Measurements from ENCODE around the gene NRCAM. TPM values are rescaled to one million over a fixed set of nuclear protein-coding genes. Genes with fewer than 3 reads are reported as not detected.
A peak's percentile ranks its signal among the peaks of the same experiment; 100 is the strongest.
"Not testable (repeated sequence)": the region's sequence is repeated elsewhere in the genome, so short reads cannot be mapped to it uniquely, and the experiment has no call there.

The NRCAM gene
- 1 to 10 TPM; 1.1 to 3.2 TPM for total RNA-seq
- under 1 TPM; 0.17 to 0.18 TPM for polyA plus RNA-seq

DNA sequence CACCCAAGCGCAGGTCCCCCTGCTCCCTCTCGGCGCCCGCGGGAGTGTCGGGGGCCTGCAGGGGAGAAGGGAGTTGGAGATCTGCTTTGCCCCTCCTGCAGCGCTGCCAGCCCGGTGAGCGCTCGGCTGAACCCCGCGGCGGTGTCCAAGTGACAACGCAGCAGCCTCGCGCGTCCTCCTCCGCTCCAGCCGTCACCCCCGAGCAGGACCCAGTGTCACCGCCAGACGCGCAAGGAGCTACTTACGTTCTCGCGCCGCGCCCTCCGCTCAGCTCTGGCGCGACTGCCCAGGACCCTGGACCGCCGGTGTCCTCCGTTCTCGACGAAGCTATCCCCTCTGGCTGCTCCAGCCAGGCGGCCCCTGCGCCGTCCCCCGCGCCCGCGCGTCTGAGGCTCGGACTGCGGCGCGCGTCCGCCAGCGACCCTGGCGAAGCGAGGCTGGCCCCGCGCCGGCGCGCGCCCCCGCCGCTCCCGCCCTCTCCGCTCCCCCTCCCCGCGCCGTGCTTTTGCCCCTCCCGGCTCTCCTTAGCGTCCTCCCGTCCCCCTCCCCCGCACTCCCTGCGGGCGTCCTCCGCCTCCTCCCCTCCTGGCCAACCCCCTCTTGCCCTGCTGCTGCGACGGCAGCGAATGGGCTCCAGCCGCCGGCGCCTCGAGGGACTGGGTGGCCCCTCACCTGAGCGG lies at the start of gene NRCAM:
Gene NRCAM (minus strand): TSS at position 439 of the 680 bp plus-strand sequence. CDS start 216,372 bp downstream, outside the sequence.
- Histone ChIP-seq H3K27me3 (ENCODE audit: control insufficient read depth in 4 of 4, insufficient read depth in 4 of 4, low read length in 3 of 4) (peaks cover 0 to 13% (median 6%) of the 10 kb centered on the region in 4 donors), H3K9ac (ENCODE audit: low read depth in 1 of 2, low read length in 2 of 2) (no peak within 1 kb of the TSS), H3K4me1 (ENCODE audit: control insufficient read depth in 4 of 4, insufficient read depth in 4 of 4, low read length in 3 of 4) (peaks cover 4 to 23% (median 13%) of the 10 kb centered on the region in 4 donors), H3K4me3 (ENCODE audit: low read depth in 1 of 3, low read length in 3 of 3) (peak within 1 kb of the TSS in 2 of 3 donors; percentile 56 to 69), H3K36me3 (ENCODE audit: control insufficient read depth in 4 of 4, insufficient read depth in 3 of 4, low read depth in 1 of 4, low read length in 3 of 4) (no peaks in the 10 kb centered on the region), H3K27ac (ENCODE audit: low read depth in 1 of 2, low read length in 2 of 2) (no peak within 1 kb of the TSS), H3K9me3 (ENCODE audit: control insufficient read depth in 4 of 4, low read length in 3 of 4) (no peaks in the 10 kb centered on the region)
- peak; percentile 52 for DNase-seq (ENCODE audit: low spot score)
- TF ChIP-seq JUND (IDR thresholded peaks at IDR 0.05) (no peak), HNF4G (IDR thresholded peaks at IDR 0.05) (no peak), FOXA2 (IDR thresholded peaks at IDR 0.05) (no peak), RXRA (IDR thresholded peaks at IDR 0.05) (no peak), RAD21 (IDR thresholded peaks at IDR 0.05) (no peak), FOXA1 (IDR thresholded peaks at IDR 0.05) (no peak), TAF1 (conservative IDR thresholded peaks at IDR 0.05) (no peak)
- TF ChIP-seq, protein P1, sequence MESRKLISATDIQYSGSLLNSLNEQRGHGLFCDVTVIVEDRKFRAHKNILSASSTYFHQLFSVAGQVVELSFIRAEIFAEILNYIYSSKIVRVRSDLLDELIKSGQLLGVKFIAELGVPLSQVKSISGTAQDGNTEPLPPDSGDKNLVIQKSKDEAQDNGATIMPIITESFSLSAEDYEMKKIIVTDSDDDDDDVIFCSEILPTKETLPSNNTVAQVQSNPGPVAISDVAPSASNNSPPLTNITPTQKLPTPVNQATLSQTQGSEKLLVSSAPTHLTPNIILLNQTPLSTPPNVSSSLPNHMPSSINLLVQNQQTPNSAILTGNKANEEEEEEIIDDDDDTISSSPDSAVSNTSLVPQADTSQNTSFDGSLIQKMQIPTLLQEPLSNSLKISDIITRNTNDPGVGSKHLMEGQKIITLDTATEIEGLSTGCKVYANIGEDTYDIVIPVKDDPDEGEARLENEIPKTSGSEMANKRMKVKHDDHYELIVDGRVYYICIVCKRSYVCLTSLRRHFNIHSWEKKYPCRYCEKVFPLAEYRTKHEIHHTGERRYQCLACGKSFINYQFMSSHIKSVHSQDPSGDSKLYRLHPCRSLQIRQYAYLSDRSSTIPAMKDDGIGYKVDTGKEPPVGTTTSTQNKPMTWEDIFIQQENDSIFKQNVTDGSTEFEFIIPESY (IDR thresholded peaks at IDR 0.05): no peak
- TF ChIP-seq, protein P2, sequence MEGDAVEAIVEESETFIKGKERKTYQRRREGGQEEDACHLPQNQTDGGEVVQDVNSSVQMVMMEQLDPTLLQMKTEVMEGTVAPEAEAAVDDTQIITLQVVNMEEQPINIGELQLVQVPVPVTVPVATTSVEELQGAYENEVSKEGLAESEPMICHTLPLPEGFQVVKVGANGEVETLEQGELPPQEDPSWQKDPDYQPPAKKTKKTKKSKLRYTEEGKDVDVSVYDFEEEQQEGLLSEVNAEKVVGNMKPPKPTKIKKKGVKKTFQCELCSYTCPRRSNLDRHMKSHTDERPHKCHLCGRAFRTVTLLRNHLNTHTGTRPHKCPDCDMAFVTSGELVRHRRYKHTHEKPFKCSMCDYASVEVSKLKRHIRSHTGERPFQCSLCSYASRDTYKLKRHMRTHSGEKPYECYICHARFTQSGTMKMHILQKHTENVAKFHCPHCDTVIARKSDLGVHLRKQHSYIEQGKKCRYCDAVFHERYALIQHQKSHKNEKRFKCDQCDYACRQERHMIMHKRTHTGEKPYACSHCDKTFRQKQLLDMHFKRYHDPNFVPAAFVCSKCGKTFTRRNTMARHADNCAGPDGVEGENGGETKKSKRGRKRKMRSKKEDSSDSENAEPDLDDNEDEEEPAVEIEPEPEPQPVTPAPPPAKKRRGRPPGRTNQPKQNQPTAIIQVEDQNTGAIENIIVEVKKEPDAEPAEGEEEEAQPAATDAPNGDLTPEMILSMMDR (IDR thresholded peaks at IDR 0.05; ENCODE audit: low read depth, low read length, missing input control): no peak
- 1% methylated on average over 81 of the region's 81 CpGs for WGBS

DNA sequence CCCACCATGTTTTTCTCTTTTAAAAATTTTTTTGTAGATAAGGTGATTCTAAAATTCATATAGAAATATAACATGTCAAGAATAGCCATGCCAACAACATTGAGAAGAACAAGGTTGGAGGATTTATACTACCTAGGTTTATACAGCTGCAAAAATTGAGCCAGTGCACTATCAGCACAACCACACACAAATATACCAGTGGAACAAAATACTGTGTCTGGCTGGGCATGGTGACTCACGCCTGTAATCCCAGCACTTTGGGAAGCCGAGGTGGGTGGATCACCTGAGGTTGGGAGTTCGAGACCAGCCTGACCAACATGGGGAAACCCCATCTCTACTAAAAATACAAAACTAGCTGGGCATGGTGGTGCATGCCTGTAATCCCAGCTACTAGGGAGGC lies 48.3 kb upstream of the NRCAM start:
- WGBS: 96% methylated on average over 3 of the region's 3 CpGs
- H3K4me1 ChIP-seq (ENCODE audit: control insufficient read depth in 4 of 4, insufficient read depth in 4 of 4, low read length in 3 of 4); H3K9ac ChIP-seq (ENCODE audit: low read depth in 1 of 2, low read length in 2 of 2); H3K9me3 ChIP-seq (ENCODE audit: control insufficient read depth in 4 of 4, low read length in 3 of 4); H3K27ac ChIP-seq (ENCODE audit: low read depth in 1 of 2, low read length in 2 of 2); H3K27me3 ChIP-seq (ENCODE audit: control insufficient read depth in 4 of 4, insufficient read depth in 4 of 4, low read length in 3 of 4); DNase-seq (ENCODE audit: low spot score); H3K4me3 ChIP-seq (ENCODE audit: low read depth in 1 of 3, low read length in 3 of 3): not testable (repeated sequence)
- H3K36me3 ChIP-seq (ENCODE audit: control insufficient read depth in 4 of 4, insufficient read depth in 3 of 4, low read depth in 1 of 4, low read length in 3 of 4): peaks cover 3 to 14% (median 9%) of the 10 kb centered on the region in 4 donors

DNA sequence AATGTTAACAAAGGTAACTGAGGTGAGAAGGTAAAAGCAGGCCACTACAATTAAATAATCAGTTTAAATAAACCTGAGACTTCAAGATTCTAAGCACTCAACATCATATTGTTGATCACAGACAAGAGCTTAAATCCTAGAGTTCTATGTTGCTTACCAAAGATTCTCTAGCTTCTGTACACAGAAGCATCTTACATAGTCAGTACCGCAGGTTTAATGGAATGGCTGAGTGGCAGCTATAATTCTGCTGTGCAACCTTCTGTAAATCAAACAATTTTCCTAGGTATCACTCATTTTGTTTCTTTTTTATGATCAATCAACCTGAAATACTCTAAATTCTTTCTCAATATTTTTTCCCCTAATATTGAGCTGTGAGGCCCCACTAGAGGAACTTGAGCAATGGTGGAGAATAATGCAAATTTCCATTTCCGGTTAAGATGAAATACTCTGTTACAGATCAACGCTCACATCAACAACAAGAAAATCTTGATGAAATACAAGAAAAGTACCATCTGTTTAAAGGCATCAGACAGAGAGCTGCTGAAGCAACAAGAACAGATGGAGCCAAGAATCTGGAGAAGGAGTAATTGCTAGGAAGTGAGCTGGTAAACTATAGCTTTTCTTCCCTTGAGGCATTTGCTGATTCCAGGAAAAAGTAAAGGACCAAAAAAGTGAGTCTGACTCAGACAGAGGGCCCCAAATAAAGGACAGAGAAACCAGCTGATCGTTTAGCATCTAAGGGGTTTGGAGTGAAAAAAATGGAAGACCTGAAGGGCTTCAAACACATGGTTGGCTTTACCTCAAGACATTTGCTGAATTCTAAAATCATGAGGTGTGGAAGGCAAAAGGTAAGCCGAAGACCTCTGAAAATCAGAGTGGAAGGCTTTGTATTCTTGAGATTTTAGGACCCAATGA lies 47.1 kb upstream of the NRCAM start:
- Histone ChIP-seq H3K27ac (ENCODE audit: low read depth in 1 of 2, low read length in 2 of 2) (no peak overlapping the region), H3K9me3 (ENCODE audit: control insufficient read depth in 4 of 4, low read length in 3 of 4) (no peaks in the 10 kb centered on the region), H3K4me1 (ENCODE audit: control insufficient read depth in 4 of 4, insufficient read depth in 4 of 4, low read length in 3 of 4) (no peaks in the 10 kb centered on the region), H3K36me3 (ENCODE audit: control insufficient read depth in 4 of 4, insufficient read depth in 3 of 4, low read depth in 1 of 4, low read length in 3 of 4) (peaks cover 3 to 14% (median 11%) of the 10 kb centered on the region in 4 donors), H3K9ac (ENCODE audit: low read depth in 1 of 2, low read length in 2 of 2) (no peak overlapping the region), H3K27me3 (ENCODE audit: control insufficient read depth in 4 of 4, insufficient read depth in 4 of 4, low read length in 3 of 4) (no peaks in the 10 kb centered on the region), H3K4me3 (ENCODE audit: low read depth in 1 of 3, low read length in 3 of 3) (no peak overlapping the region)
- 91% methylated on average over 5 of the region's 5 CpGs for WGBS
- no peak for DNase-seq (ENCODE audit: low spot score)
- TF ChIP-seq, protein P3, sequence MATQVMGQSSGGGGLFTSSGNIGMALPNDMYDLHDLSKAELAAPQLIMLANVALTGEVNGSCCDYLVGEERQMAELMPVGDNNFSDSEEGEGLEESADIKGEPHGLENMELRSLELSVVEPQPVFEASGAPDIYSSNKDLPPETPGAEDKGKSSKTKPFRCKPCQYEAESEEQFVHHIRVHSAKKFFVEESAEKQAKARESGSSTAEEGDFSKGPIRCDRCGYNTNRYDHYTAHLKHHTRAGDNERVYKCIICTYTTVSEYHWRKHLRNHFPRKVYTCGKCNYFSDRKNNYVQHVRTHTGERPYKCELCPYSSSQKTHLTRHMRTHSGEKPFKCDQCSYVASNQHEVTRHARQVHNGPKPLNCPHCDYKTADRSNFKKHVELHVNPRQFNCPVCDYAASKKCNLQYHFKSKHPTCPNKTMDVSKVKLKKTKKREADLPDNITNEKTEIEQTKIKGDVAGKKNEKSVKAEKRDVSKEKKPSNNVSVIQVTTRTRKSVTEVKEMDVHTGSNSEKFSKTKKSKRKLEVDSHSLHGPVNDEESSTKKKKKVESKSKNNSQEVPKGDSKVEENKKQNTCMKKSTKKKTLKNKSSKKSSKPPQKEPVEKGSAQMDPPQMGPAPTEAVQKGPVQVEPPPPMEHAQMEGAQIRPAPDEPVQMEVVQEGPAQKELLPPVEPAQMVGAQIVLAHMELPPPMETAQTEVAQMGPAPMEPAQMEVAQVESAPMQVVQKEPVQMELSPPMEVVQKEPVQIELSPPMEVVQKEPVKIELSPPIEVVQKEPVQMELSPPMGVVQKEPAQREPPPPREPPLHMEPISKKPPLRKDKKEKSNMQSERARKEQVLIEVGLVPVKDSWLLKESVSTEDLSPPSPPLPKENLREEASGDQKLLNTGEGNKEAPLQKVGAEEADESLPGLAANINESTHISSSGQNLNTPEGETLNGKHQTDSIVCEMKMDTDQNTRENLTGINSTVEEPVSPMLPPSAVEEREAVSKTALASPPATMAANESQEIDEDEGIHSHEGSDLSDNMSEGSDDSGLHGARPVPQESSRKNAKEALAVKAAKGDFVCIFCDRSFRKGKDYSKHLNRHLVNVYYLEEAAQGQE (IDR thresholded peaks at IDR 0.05): no peak
- TF ChIP-seq HNF4G (IDR thresholded peaks at IDR 0.05) (no peak), SP1 (IDR thresholded peaks at IDR 0.05) (no peak), HNF4A (conservative IDR thresholded peaks at IDR 0.05) (no peak), JUND (IDR thresholded peaks at IDR 0.05) (no peak), RAD21 (IDR thresholded peaks at IDR 0.05) (no peak), TAF1 (conservative IDR thresholded peaks at IDR 0.05) (no peak), YY1 (IDR thresholded peaks at IDR 0.05) (no peak), FOXA1 (IDR thresholded peaks at IDR 0.05) (no peak)
- TF ChIP-seq, protein P1 (IDR thresholded peaks at IDR 0.05): no peak

Measured in liver (tissue), 9 donors.